HEK293 (cell line): Measurements from ENCODE around the gene TIGD7.

ENCODE experiments used
- RBAK ChIP-seq: fragments of 450-650 bp; formaldehyde crosslinking; IDR thresholded peaks from 2 replicates; pipeline ENCODE4 v1.5.1; 2016; ENCODE audit warnings: missing biosample characterization, missing genetic modification characterization
- SCRT2 ChIP-seq: fragments of 450-650 bp; formaldehyde crosslinking; IDR thresholded peaks from 2 replicates; pipeline ENCODE4 v1.5.1; 2016; ENCODE audit warnings: missing biosample characterization, missing genetic modification characterization
- SP2 ChIP-seq: fragments of 450-650 bp; formaldehyde crosslinking; IDR thresholded peaks from 2 replicates; pipeline ENCODE4 v1.5.1; 2016; ENCODE audit warnings: missing biosample characterization, missing genetic modification characterization
- ZBTB20 ChIP-seq: fragments of 450-650 bp; formaldehyde crosslinking; IDR thresholded peaks from 2 replicates; pipeline ENCODE4 v1.5.1; 2016; ENCODE audit warnings: missing biosample characterization, missing genetic modification characterization
- ZFP3 ChIP-seq: fragments of 450-650 bp; formaldehyde crosslinking; IDR thresholded peaks from 2 replicates; pipeline ENCODE4 v1.5.1; 2016; ENCODE audit warnings: low read depth, missing biosample characterization, missing genetic modification characterization
- ZNF133 ChIP-seq: fragments of 450-650 bp; formaldehyde crosslinking; IDR thresholded peaks from 2 replicates; pipeline ENCODE4 v1.5.1; 2016; ENCODE audit warnings: missing biosample characterization, missing genetic modification characterization
- ZNF394 ChIP-seq: fragments of 450-650 bp; formaldehyde crosslinking; IDR thresholded peaks from 2 replicates; pipeline ENCODE4 v1.5.1; 2016; ENCODE audit warnings: missing biosample characterization, missing genetic modification characterization, mild to moderate bottlenecking, moderate library complexity, borderline replicate concordance
- ZNF530 ChIP-seq: fragments of 450-650 bp; formaldehyde crosslinking; IDR thresholded peaks from 2 replicates; pipeline ENCODE4 v1.5.1; 2016; ENCODE audit warnings: low read depth, missing biosample characterization, missing genetic modification characterization
- ZNF626 ChIP-seq: fragments of 450-650 bp; sonication (Bioruptor Pico); formaldehyde crosslinking; IDR thresholded peaks from 2 replicates; pipeline ENCODE4 v1.5.1; 2018; ENCODE audit warnings: missing biosample characterization, missing genetic modification characterization, inconsistent platforms
- ZNF664 ChIP-seq: fragments of 450-650 bp; formaldehyde crosslinking; IDR thresholded peaks from 2 replicates; pipeline ENCODE4 v1.5.1; 2016; ENCODE audit warnings: missing biosample characterization, missing genetic modification characterization
- ZNF776 ChIP-seq: fragments of 450-650 bp; formaldehyde crosslinking; IDR thresholded peaks from 2 replicates; pipeline ENCODE4 v1.5.0; 2017; ENCODE audit warnings: missing biosample characterization, missing genetic modification characterization, borderline replicate concordance
- ZNF777 ChIP-seq: fragments of 450-650 bp; formaldehyde crosslinking; IDR thresholded peaks from 2 replicates; pipeline ENCODE4 v1.5.1; 2017; ENCODE audit warnings: missing biosample characterization, missing genetic modification characterization, borderline replicate concordance
- ZNF785 ChIP-seq: fragments of 450-650 bp; formaldehyde crosslinking; IDR thresholded peaks from 2 replicates; pipeline ENCODE4 v1.5.1; 2016; ENCODE audit warnings: missing biosample characterization, missing genetic modification characterization
- TF ChIP-seq, protein P1 (sequence below): fragments of 450-650 bp; formaldehyde crosslinking; optimal IDR thresholded peaks from 2 replicates; pipeline ENCODE3; 2016; ENCODE audit warnings: missing biosample characterization, mild to moderate bottlenecking, missing genetic modification characterization
- TF ChIP-seq, protein P2 (sequence below): fragments of 450-650 bp; formaldehyde crosslinking; IDR thresholded peaks from 2 replicates; pipeline ENCODE4 v1.5.1; 2016; ENCODE audit warnings: missing biosample characterization, missing genetic modification characterization
- TF ChIP-seq, protein P3 (sequence below): fragments of 450-650 bp; formaldehyde crosslinking; IDR thresholded peaks from 2 replicates; pipeline ENCODE4 v1.5.0; 2017; ENCODE audit warnings: missing biosample characterization, missing genetic modification characterization, borderline replicate concordance
- TF ChIP-seq, protein P4 (sequence below): fragments of 450-650 bp; formaldehyde crosslinking; IDR thresholded peaks from 2 replicates; pipeline ENCODE4 v1.5.1; 2016; ENCODE audit warnings: missing biosample characterization, missing genetic modification characterization
- TF ChIP-seq, protein P5 (sequence below): fragments of 450-650 bp; formaldehyde crosslinking; IDR thresholded peaks from 2 replicates; pipeline ENCODE4 v1.5.1; 2016; ENCODE audit warnings: missing biosample characterization, missing genetic modification characterization, borderline replicate concordance
- TF ChIP-seq, protein P6 (sequence below): fragments of 450-650 bp; formaldehyde crosslinking; IDR thresholded peaks from 2 replicates; pipeline ENCODE4 v1.5.1; 2016; ENCODE audit warnings: missing biosample characterization, missing genetic modification characterization
- TF ChIP-seq, protein P7 (sequence below): fragments of 450-650 bp; formaldehyde crosslinking; IDR thresholded peaks from 2 replicates; pipeline ENCODE4 v1.5.1; 2016; ENCODE audit warnings: missing biosample characterization, missing genetic modification characterization
- TF ChIP-seq, protein P8 (sequence below): fragments of 450-650 bp; formaldehyde crosslinking; IDR thresholded peaks from 2 replicates; pipeline ENCODE4 v1.5.1; 2016; ENCODE audit warnings: missing biosample characterization, missing genetic modification characterization
- TF ChIP-seq, protein P9 (sequence below): fragments of 450-650 bp; formaldehyde crosslinking; IDR thresholded peaks from 2 replicates; pipeline ENCODE4 v1.5.1; 2017; ENCODE audit warnings: missing biosample characterization, missing genetic modification characterization
- TF ChIP-seq, protein P10 (sequence below): fragments of 450-650 bp; formaldehyde crosslinking; IDR thresholded peaks from 2 replicates; pipeline ENCODE4 v1.5.1; 2016; ENCODE audit warnings: missing biosample characterization, missing genetic modification characterization

TIGD7 gene

DNA sequence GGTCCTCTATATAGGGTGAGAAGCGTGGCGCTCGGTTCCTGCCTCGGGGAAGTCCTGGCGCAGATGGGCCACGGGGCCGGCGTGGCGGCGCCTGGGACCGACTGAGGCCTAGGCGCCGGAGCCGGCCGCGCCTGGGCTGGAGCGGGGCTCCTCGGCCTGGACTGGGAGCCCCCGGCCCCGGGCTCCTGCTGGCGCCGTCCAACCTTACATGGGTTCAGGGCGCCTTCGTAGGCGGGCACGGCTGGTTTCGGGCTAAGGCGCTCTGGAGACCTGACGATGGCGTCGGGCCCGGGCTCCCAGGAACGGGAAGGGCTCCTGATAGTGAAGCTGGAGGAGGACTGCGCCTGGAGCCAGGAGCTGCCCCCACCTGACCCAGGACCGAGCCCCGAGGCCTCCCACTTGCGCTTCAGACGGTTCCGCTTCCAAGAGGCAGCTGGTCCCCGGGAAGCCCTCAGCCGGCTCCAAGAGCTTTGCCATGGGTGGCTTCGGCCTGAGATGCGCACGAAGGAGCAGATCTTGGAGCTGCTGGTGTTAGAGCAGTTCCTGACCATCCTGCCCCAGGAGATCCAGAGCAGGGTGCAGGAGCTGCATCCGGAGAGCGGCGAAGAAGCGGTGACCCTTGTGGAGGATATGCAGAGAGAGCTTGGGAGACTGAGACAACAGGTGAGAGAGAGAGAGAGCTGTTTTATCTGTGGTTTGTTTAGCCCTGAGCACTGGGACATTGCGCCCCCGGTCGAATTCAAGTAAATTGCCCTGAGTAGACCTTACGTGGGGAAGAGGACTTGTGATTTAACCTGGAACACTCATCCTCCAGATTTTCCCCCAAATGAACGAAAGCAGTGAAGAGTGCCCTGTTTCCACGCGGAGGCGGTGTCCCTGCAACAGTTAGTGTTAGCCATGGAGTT lies 21.4 kb downstream of the TIGD7 start (continued):
- TF ChIP-seq, protein P1, sequence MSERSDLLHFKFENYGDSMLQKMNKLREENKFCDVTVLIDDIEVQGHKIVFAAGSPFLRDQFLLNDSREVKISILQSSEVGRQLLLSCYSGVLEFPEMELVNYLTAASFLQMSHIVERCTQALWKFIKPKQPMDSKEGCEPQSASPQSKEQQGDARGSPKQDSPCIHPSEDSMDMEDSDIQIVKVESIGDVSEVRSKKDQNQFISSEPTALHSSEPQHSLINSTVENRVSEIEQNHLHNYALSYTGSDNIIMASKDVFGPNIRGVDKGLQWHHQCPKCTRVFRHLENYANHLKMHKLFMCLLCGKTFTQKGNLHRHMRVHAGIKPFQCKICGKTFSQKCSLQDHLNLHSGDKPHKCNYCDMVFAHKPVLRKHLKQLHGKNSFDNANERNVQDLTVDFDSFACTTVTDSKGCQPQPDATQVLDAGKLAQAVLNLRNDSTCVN (tag by site-specific recombination), result no peak
- no peak for TF ChIP-seq ZNF664 (tag by site-specific recombination)
- TF ChIP-seq SP2 (tag by site-specific recombination), result no peak
- TF ChIP-seq, protein P2, sequence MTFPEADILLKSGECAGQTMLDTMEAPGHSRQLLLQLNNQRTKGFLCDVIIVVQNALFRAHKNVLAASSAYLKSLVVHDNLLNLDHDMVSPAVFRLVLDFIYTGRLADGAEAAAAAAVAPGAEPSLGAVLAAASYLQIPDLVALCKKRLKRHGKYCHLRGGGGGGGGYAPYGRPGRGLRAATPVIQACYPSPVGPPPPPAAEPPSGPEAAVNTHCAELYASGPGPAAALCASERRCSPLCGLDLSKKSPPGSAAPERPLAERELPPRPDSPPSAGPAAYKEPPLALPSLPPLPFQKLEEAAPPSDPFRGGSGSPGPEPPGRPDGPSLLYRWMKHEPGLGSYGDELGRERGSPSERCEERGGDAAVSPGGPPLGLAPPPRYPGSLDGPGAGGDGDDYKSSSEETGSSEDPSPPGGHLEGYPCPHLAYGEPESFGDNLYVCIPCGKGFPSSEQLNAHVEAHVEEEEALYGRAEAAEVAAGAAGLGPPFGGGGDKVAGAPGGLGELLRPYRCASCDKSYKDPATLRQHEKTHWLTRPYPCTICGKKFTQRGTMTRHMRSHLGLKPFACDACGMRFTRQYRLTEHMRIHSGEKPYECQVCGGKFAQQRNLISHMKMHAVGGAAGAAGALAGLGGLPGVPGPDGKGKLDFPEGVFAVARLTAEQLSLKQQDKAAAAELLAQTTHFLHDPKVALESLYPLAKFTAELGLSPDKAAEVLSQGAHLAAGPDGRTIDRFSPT (tag by site-specific recombination), result no peak
- TF ChIP-seq, protein P3, sequence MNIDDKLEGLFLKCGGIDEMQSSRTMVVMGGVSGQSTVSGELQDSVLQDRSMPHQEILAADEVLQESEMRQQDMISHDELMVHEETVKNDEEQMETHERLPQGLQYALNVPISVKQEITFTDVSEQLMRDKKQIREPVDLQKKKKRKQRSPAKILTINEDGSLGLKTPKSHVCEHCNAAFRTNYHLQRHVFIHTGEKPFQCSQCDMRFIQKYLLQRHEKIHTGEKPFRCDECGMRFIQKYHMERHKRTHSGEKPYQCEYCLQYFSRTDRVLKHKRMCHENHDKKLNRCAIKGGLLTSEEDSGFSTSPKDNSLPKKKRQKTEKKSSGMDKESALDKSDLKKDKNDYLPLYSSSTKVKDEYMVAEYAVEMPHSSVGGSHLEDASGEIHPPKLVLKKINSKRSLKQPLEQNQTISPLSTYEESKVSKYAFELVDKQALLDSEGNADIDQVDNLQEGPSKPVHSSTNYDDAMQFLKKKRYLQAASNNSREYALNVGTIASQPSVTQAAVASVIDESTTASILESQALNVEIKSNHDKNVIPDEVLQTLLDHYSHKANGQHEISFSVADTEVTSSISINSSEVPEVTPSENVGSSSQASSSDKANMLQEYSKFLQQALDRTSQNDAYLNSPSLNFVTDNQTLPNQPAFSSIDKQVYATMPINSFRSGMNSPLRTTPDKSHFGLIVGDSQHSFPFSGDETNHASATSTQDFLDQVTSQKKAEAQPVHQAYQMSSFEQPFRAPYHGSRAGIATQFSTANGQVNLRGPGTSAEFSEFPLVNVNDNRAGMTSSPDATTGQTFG (tag by site-specific recombination), result no peak
- no peak for TF ChIP-seq ZNF777
- TF ChIP-seq, protein P4, sequence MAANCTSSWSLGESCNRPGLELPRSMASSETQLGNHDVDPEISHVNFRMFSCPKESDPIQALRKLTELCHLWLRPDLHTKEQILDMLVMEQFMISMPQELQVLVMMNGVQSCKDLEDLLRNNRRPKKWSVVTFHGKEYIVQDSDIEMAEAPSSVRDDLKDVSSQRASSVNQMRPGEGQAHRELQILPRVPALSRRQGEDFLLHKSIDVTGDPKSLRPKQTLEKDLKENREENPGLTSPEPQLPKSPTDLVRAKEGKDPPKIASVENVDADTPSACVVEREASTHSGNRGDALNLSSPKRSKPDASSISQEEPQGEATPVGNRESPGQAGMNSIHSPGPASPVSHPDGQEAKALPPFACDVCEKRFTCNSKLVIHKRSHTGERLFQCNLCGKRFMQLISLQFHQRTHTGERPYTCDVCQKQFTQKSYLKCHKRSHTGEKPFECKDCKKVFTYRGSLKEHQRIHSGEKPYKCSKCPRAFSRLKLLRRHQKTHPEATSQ, result no peak
- TF ChIP-seq ZNF776 (tag by site-specific recombination), result no peak
- no peak for TF ChIP-seq ZNF626
- TF ChIP-seq, protein P5, sequence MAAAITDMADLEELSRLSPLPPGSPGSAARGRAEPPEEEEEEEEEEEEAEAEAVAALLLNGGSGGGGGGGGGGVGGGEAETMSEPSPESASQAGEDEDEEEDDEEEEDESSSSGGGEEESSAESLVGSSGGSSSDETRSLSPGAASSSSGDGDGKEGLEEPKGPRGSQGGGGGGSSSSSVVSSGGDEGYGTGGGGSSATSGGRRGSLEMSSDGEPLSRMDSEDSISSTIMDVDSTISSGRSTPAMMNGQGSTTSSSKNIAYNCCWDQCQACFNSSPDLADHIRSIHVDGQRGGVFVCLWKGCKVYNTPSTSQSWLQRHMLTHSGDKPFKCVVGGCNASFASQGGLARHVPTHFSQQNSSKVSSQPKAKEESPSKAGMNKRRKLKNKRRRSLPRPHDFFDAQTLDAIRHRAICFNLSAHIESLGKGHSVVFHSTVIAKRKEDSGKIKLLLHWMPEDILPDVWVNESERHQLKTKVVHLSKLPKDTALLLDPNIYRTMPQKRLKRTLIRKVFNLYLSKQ (tag by site-specific recombination), result no peak
- no peak for TF ChIP-seq ZNF785 (tag by site-specific recombination)
- TF ChIP-seq, protein P6, sequence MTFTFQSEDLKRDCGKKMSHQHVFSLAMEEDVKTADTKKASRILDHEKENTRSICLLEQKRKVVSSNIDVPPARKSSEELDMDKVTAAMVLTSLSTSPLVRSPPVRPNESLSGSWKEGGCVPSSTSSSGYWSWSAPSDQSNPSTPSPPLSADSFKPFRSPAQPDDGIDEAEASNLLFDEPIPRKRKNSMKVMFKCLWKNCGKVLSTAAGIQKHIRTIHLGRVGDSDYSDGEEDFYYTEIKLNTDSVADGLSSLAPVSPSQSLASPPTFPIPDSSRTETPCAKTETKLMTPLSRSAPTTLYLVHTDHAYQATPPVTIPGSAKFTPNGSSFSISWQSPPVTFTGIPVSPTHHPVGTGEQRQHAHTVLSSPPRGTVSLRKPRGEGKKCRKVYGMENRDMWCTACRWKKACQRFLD (tag by site-specific recombination), result no peak
- TF ChIP-seq ZNF133 (tag by site-specific recombination), result no peak
- TF ChIP-seq RBAK (tag by site-specific recombination), result no peak
- TF ChIP-seq, protein P7, sequence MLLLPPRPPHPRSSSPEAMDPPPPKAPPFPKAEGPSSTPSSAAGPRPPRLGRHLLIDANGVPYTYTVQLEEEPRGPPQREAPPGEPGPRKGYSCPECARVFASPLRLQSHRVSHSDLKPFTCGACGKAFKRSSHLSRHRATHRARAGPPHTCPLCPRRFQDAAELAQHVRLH (tag by site-specific recombination), result no peak
- TF ChIP-seq ZBTB20 (tag by site-specific recombination), result no peak
- TF ChIP-seq, protein P8, sequence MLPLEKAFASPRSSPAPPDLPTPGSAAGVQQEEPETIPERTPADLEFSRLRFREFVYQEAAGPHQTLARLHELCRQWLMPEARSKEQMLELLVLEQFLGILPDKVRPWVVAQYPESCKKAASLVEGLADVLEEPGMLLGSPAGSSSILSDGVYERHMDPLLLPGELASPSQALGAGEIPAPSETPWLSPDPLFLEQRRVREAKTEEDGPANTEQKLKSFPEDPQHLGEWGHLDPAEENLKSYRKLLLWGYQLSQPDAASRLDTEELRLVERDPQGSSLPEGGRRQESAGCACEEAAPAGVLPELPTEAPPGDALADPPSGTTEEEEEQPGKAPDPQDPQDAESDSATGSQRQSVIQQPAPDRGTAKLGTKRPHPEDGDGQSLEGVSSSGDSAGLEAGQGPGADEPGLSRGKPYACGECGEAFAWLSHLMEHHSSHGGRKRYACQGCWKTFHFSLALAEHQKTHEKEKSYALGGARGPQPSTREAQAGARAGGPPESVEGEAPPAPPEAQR (tag by site-specific recombination), result no peak
- no peak for TF ChIP-seq ZNF530 (tag by site-specific recombination)
- TF ChIP-seq ZFP3, result no peak
- TF ChIP-seq SCRT2 (tag by site-specific recombination), result peak; percentile 98
- TF ChIP-seq, protein P9, sequence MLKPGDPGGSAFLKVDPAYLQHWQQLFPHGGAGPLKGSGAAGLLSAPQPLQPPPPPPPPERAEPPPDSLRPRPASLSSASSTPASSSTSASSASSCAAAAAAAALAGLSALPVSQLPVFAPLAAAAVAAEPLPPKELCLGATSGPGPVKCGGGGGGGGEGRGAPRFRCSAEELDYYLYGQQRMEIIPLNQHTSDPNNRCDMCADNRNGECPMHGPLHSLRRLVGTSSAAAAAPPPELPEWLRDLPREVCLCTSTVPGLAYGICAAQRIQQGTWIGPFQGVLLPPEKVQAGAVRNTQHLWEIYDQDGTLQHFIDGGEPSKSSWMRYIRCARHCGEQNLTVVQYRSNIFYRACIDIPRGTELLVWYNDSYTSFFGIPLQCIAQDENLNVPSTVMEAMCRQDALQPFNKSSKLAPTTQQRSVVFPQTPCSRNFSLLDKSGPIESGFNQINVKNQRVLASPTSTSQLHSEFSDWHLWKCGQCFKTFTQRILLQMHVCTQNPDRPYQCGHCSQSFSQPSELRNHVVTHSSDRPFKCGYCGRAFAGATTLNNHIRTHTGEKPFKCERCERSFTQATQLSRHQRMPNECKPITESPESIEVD (tag by site-specific recombination), result no peak
- TF ChIP-seq ZNF394 (tag by site-specific recombination), result no peak
- TF ChIP-seq, protein P10, sequence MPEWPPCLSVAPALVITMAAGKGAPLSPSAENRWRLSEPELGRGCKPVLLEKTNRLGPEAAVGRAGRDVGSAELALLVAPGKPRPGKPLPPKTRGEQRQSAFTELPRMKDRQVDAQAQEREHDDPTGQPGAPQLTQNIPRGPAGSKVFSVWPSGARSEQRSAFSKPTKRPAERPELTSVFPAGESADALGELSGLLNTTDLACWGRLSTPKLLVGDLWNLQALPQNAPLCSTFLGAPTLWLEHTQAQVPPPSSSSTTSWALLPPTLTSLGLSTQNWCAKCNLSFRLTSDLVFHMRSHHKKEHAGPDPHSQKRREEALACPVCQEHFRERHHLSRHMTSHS (tag by site-specific recombination), result no peak
